HepG2 (cell line): ENCODE data around the gene MRNIP. TPM values are rescaled to one million over a fixed set of nuclear protein-coding genes. Genes with fewer than 3 reads are reported as not detected.

Source experiments
- ATAC-seq: fragments of 200-7000 bp; cut with Tn5 transposase; 3 replicates; pipeline ENCODE4 v1.9.1; 2020; ENCODE audit warnings: mild to moderate bottlenecking, moderate library complexity
- BruUV-seq: library from RNA; stranded (reverse); fragments of 400-500 nt; replicated peaks from 2 replicates; lab custom pipeline; 2021; lab: Mats Ljungman, UMichigan
- CTCF ChIA-PET: fragments of 300-600 bp; formaldehyde crosslinking; extraction: SDS; loops from one replicate; lab custom pipeline; 2021; ENCODE audit warnings: low total read pairs, inconsistent platforms, low intra/inter-chr PET ratio; lab: Yijun Ruan, JAX
- POLR2A ChIA-PET: fragments of 350-600 bp; sonication (Branson Sonifier 250); formaldehyde crosslinking; loops from one replicate; lab custom pipeline; 2020; ENCODE audit warnings: antibody characterized with exemption, inconsistent platforms; lab: Yijun Ruan, JAX
- DNase-seq: peaks from one replicate; pipeline ENCODE4 v3.0.0-alpha.2; 2015; ENCODE audit warnings: low spot score
- FAIRE-seq: peaks from 3 replicates; lab custom pipeline; 2011; peaks lifted over from hg19 to GRCh38; lab: Jason Lieb, UNC
- H2AFZ ChIP-seq: one replicate; pipeline ENCODE4 v1.6.1; 2011; ENCODE audit warnings: low read length, inconsistent platforms
- H3K27ac ChIP-seq: fragments of 300-600 bp; 3 replicates; pipeline ENCODE4 v1.8.0; 2011; ENCODE audit warnings: mixed run types, mild to moderate bottlenecking, mixed read lengths, low read length, inconsistent platforms; ENCODE audit not compliant: insufficient read depth; ENCODE audit errors: extremely low read length
- H3K27me3 ChIP-seq, 2 experiments: fragments of 200-600 bp in 1 of 2; 2 replicates in 1 of 2; 3 replicates in 1 of 2; pipeline versions ENCODE4 v1.6.0 to v1.8.0; 2011; ENCODE audit warnings: low read length in 2 of 2, mild to moderate bottlenecking in 2 of 2, moderate library complexity in 2 of 2, inconsistent platforms in 1 of 2; ENCODE audit not compliant: insufficient read depth in 2 of 2, control insufficient read depth in 1 of 2
- H3K36me3 ChIP-seq, 2 experiments: fragments of 200-600 bp in 1 of 2; replicated peaks in 1 of 2; 2 replicates in 1 of 2; 3 replicates in 1 of 2; pipeline versions ENCODE4 v1.5.1 to v1.8.0; 2011; ENCODE audit warnings: low read length in 2 of 2, inconsistent platforms in 1 of 2; ENCODE audit not compliant: insufficient read depth in 2 of 2, control insufficient read depth in 1 of 2
- H3K4me1 ChIP-seq: 2 replicates; pipeline ENCODE4 v1.5.1; 2012; ENCODE audit warnings: low read length, inconsistent platforms; ENCODE audit not compliant: insufficient read depth
- H3K4me2 ChIP-seq: 2 replicates; pipeline ENCODE4 v1.6.0; 2011; ENCODE audit warnings: low read depth, low read length, inconsistent platforms
- H3K4me3 ChIP-seq, 3 experiments: fragments of 200-600 bp in 1 of 3; sonication (generic), shearing (Covaris generic) in 1 of 3; replicated peaks in 1 of 3; 2 replicates each; pipeline ENCODE4 v1.5.1; 2011 to 2016; ENCODE audit warnings: low read length in 3 of 3, inconsistent platforms in 2 of 3, low read depth in 2 of 3, mild to moderate bottlenecking in 2 of 3, control low read depth in 1 of 3, mixed read lengths in 1 of 3; ENCODE audit not compliant: insufficient read depth in 1 of 3
- H3K79me2 ChIP-seq: one replicate; pipeline ENCODE4 v1.6.1; 2011; ENCODE audit warnings: low read length, inconsistent platforms; ENCODE audit not compliant: insufficient read depth
- H3K9ac ChIP-seq: 2 replicates; pipeline ENCODE4 v1.6.0; 2011; ENCODE audit warnings: mild to moderate bottlenecking, low read depth, low read length, inconsistent platforms; ENCODE audit not compliant: insufficient read depth
- H3K9me3 ChIP-seq: 2 replicates; pipeline ENCODE4 v1.5.1; 2012; ENCODE audit warnings: mild to moderate bottlenecking, low read length
- H4K20me1 ChIP-seq: 2 replicates; pipeline ENCODE4 v1.6.0; 2011; ENCODE audit warnings: inconsistent platforms, mild to moderate bottlenecking, low read length, moderate library complexity; ENCODE audit not compliant: insufficient read depth
- GMEB2 ChIP-seq: IDR thresholded peaks from 2 replicates; pipeline ENCODE4 v1.6.1; 2016; ENCODE audit warnings: missing biosample characterization, missing genetic modification reagents, low read depth
- KIAA2018 ChIP-seq: sonication (generic); formaldehyde crosslinking; IDR thresholded peaks from 2 replicates; pipeline ENCODE4 v1.5.0; 2020; ENCODE audit warnings: mild to moderate bottlenecking, missing genetic modification reagents, borderline replicate concordance
- MAFK ChIP-seq, 2 experiments: IDR thresholded peaks in 1 of 2; conservative IDR thresholded peaks in 1 of 2; 2 replicates each; pipeline ENCODE4 v1.6.1; 2011; ENCODE audit warnings: improper control_type of control experiment in 2 of 2, low read length in 2 of 2
- MTA1 ChIP-seq: sonication (generic); formaldehyde crosslinking; IDR thresholded peaks from 2 replicates; pipeline ENCODE4 v1.4.0; 2020; ENCODE audit warnings: missing genetic modification reagents, mild to moderate bottlenecking, borderline replicate concordance
- PITX1 ChIP-seq: sonication (generic); formaldehyde crosslinking; IDR thresholded peaks from 2 replicates; pipeline ENCODE4 v1.5.1; 2020; ENCODE audit warnings: mild to moderate bottlenecking, missing genetic modification reagents
- SOX13 ChIP-seq, 3 experiments: fragments of 450-650 bp in 1 of 3; sonication (generic) in 1 of 3; formaldehyde crosslinking in 1 of 3; IDR thresholded peaks in 2 of 3; conservative IDR thresholded peaks in 1 of 3; 2 replicates each; pipeline versions ENCODE4 v1.5.0 to v1.6.1; 2016 to 2020; ENCODE audit warnings: antibody characterized with exemption in 1 of 3, mild to moderate bottlenecking in 1 of 3, missing compliant biosample characterization in 1 of 3, missing genetic modification reagents in 1 of 3, moderate library complexity in 1 of 3
- TMF1 ChIP-seq: sonication (generic); formaldehyde crosslinking; IDR thresholded peaks from 2 replicates; pipeline ENCODE4 v1.8.1; 2022; ENCODE audit warnings: low read depth, missing genetic modification reagents
- ZNF460 ChIP-seq: sonication (generic); formaldehyde crosslinking; IDR thresholded peaks from 2 replicates; pipeline ENCODE4 v1.5.1; 2020; ENCODE audit warnings: missing genetic modification reagents, mild to moderate bottlenecking, borderline replicate concordance
- ZNF598 ChIP-seq: sonication (generic); formaldehyde crosslinking; IDR thresholded peaks from 2 replicates; pipeline ENCODE4 v1.5.1; 2020; ENCODE audit warnings: mild to moderate bottlenecking, missing genetic modification reagents, borderline replicate concordance
- ZNF639 ChIP-seq: conservative IDR thresholded peaks from 2 replicates; pipeline ENCODE4 v1.6.1; 2018; ENCODE audit warnings: missing genetic modification reagents
- WGBS: methylation state at CpG from one replicate; pipeline ENCODE4 v1.1.6; 2017; ENCODE audit warnings: low lambda C conversion rate; 5-methylcytosine and 5-hydroxymethylcytosine counted together
- in situ Hi-C: cut with HindIII; loops from 2 replicates; pipeline ENCODE4 v1.10.0; 2017; ENCODE audit warnings: low pct_unique_long_range_greater_than_20kb; ENCODE audit not compliant: extremely low pct_ligation_motif_present
- intact Hi-C: fragments of 100-400 bp; cut with micrococcal nuclease; formaldehyde crosslinking; loops from one replicate; pipeline ENCODE4 v1.10.0; 2022; ENCODE audit not compliant: unreplicated experiment
- polyA plus RNA-seq, 8 experiments: library from polyadenylated mRNA; depleted of rRNA in 3 of 8; stranded (reverse) in 7 of 8; unstranded in 1 of 8; fragments of >200 nt; fragmentation: Illumina TruSeq in 4 of 8; extraction: Trizol in 4 of 8; gene quantifications; 2 replicates each; pipeline versions ENCODE4 v1.2.1 to v1.2.3, GENCODE V29; 2011 to 2016; ENCODE audit warnings: low read depth in 4 of 8, missing spikeins in 1 of 8, mixed read lengths in 1 of 8; ENCODE audit not compliant: insufficient read depth in 1 of 8
- total RNA-seq, 5 experiments: library from RNA; depleted of rRNA; stranded (reverse); fragments of >200 nt; fragmentation: Illumina TruSeq; extraction: Trizol; gene quantifications; 2 replicates each; pipeline ENCODE4 v1.2.3, GENCODE V29; 2016; ENCODE audit warnings: low read depth in 1 of 5

Gene MRNIP
- total and polyA plus RNA-seq, 2 of the 13 experiments (the other 11 are each of a cell fraction or from before 2014, with no cell fraction given): 15.5 to 34.1 TPM

- POLR2A ChIA-PET: interaction anchor here (0.6 kb wide), 1 partner anchor 201 kb away, joined by 3 read pairs; no protein-coding TSS in a partner anchor
- Histone ChIP-seq H3K4me1 (peaks cover 34% of the 10 kb centered on the region), H3K27me3 (no peaks in the 10 kb centered on the region), H2AFZ (no peak overlapping the region), H4K20me1 (no peaks in the 10 kb centered on the region), H3K79me2 (peaks cover 23% of the 10 kb centered on the region), H3K36me3 (peaks cover 7 to 19% of the 10 kb centered on the region in 2 experiments; a peak in 4 of 5 replicates), H3K27ac (no peak overlapping the region), H3K9me3 (no peaks in the 10 kb centered on the region), H3K9ac (no peak overlapping the region), H3K4me2 (no peak overlapping the region), H3K4me3 (no peak overlapping the region)
- FAIRE-seq: no peak
- no TSS peak for BruUV-seq
- WGBS: 93% methylated on average over 8 of the region's 8 CpGs
- intact Hi-C loops (no loop called here), in situ Hi-C loops (no loop called here)
- CTCF ChIA-PET: no interaction called here
- no peak for ATAC-seq
- no peak for DNase-seq
- TF ChIP-seq ZNF639 (CRISPR knock-in tag): no peak
- no peak for TF ChIP-seq KIAA2018
- no peak for TF ChIP-seq PITX1 (CRISPR knock-in tag)
- TF ChIP-seq ZNF598 (CRISPR knock-in tag): no peak
- no peak for TF ChIP-seq MTA1 (CRISPR knock-in tag)
- TF ChIP-seq TMF1: no peak
- no peak for TF ChIP-seq GMEB2
- TF ChIP-seq MAFK (conservative IDR thresholded peaks at IDR 0.05 in 1 of 2, IDR thresholded peaks at IDR 0.05 in 1 of 2; ENCODE audit: low read length in 2 of 2): no peak
- no peak for TF ChIP-seq ZNF460
- TF ChIP-seq SOX13 (IDR thresholded peaks at IDR 0.05): no peak
- no peak for TF ChIP-seq SOX13 (CRISPR knock-in tag; conservative IDR thresholded peaks at IDR 0.05 in 1 of 2, IDR thresholded peaks at IDR 0.05 in 1 of 2)
Observed at GRCh38 chr5:179854356-179854755, 4.3 kb downstream of the MRNIP start.
